Activated CD4-positive, alpha-beta T cell treated with anti-CD3 and anti-CD28 coated beads, Interleukin-2, amount 50 U/mL, for 1 hour (primary cell): Measurements from ENCODE around the gene TRIM25.

Experiments
- DNase-seq: peaks from one replicate; pipeline ENCODE4 v3.0.0-alpha.2; 2020

TRIM25 gene

DNA sequence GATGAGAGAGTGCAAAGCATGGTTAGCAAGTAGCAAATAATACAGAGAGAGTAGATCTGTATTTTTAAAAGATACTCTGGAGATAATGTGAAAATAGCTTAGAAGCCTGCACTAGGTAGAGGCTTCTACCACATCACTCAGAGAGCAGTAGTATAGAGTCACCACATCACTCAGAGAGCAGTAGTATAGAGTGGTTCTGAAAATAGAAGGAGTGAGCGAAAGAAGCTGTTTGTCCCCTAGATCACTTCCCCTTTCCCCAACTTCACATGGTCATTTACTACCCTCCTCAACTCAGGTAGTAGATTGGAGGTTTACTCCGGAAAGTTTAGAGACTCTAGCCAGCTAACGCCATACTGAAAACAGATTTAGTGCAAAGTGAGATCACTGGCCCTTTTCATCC lies 62.8 kb downstream of the TRIM25 start:
- no peak for DNase-seq

DNA sequence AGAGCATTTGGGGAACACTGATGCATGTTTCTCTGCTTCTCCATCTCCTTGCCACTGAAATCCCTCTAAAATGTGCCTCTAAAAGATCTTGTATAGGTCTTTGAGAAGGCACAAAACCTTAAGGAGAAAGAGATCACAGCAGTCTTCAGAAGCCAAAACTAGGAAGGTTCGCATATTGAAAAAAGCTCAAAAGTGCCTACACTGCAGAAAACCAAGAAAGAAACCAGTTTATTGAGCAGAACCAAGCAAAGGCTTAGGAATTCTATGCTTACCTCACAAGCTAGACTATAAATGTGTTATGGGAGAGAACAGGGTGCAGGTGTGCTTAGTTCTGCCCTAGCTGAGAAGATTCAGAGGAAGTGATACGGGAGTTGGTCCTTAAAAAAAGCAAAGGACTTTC lies 63.3 kb downstream of the TRIM25 start:
- no peak for DNase-seq

GRCh38 chr17:56849131-56849530 lies 64.7 kb downstream of the TRIM25 start:
- no peak for DNase-seq

GRCh38 chr17:56847106-56847505 lies 66.7 kb downstream of the TRIM25 start:
- no peak for DNase-seq

GRCh38 chr17:56845934-56846333 lies 67.9 kb downstream of the TRIM25 start:
- DNase-seq, result no peak

DNA sequence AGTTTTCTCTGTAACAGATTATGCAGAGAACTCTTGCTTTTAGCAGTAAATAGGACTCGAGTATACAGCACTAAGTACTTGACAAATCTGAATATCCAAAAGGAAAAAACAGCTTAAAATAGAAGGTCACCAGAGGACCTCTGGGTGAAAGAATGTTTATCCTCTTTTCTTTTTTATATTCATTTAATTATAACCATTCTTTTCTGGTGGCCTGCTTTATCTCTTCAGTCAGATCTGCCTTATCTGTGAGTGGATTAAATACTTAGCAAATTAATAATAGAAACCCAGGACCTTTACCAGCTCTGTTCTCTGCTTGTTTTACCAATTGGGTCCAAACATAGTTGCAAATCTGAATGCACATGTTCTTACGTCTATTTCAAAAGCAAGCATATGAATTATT lies 71.3 kb downstream of the TRIM25 start:
- DNase-seq, result no peak

GRCh38 chr17:56838687-56839086 lies 75.2 kb downstream of the TRIM25 start:
- no peak for DNase-seq
